GM23338 (cell line): ENCODE measurements around the gene IGF1R.

ENCODE experiments used
- CTCF ChIP-seq, 2 experiments: fragments of 200-600 bp in 1 of 2; sonication (generic) in 1 of 2; conservative IDR thresholded peaks; 2 replicates each; pipeline versions ENCODE4 v1.5.1 to v1.6.1; 2016 to 2017; ENCODE audit warnings: antibody characterized with exemption in 2 of 2, low read depth in 2 of 2, mild to moderate bottlenecking in 2 of 2, moderate library complexity in 1 of 2
- ETS1 ChIP-seq: IDR thresholded peaks from 2 replicates; pipeline ENCODE4 v1.6.1; 2016; ENCODE audit warnings: antibody characterized with exemption
- EZH2 ChIP-seq: fragments of 200-600 bp; sonication (generic); IDR thresholded peaks from one replicate; pipeline ENCODE4 v1.8.0; 2017; ENCODE audit warnings: antibody characterized with exemption, mild to moderate bottlenecking, low read depth; ENCODE audit not compliant: unreplicated experiment
- EZH2phosphoT487 ChIP-seq: fragments of 200-600 bp; sonication (generic); IDR thresholded peaks from one replicate; pipeline ENCODE4 v1.8.1; 2018; ENCODE audit warnings: antibody characterized with exemption; ENCODE audit not compliant: unreplicated experiment
- NANOG ChIP-seq: IDR thresholded peaks from 2 replicates; pipeline ENCODE4 v1.6.1; 2016; ENCODE audit warnings: antibody characterized with exemption, borderline replicate concordance
- POLR2AphosphoS5 ChIP-seq: IDR thresholded peaks from 2 replicates; pipeline ENCODE4 v1.6.1; 2016; ENCODE audit warnings: antibody characterized with exemption, low read depth
- REST ChIP-seq: IDR thresholded peaks from one replicate; pipeline ENCODE4 v1.6.1; 2018; ENCODE audit warnings: antibody characterized with exemption; ENCODE audit not compliant: unreplicated experiment
- ZNF114 ChIP-seq: fragments of 250-450 bp; sonication (Bioruptor Pico); IDR thresholded peaks from 2 replicates; pipeline ENCODE4 v1.5.0; 2020; ENCODE audit warnings: mild to moderate bottlenecking, moderate library complexity

GRCh38 chr15:98676586-98677270 is 28.4 kb downstream of the IGF1R start:
- no peak for TF ChIP-seq CTCF (conservative IDR thresholded peaks at IDR 0.05; ENCODE audit: low read depth in 2 of 2)
- TF ChIP-seq POLR2AphosphoS5 = no peak
- TF ChIP-seq NANOG = no peak
- no peak for TF ChIP-seq EZH2phosphoT487
- no peak for TF ChIP-seq EZH2
- no peak for TF ChIP-seq REST
- TF ChIP-seq ETS1 = no peak
- no peak for TF ChIP-seq ZNF114 (CRISPR knock-in tag)
